Measurements from ENCODE around the gene FBLN2. TPM values are rescaled to one million over a fixed set of nuclear protein-coding genes. Genes with fewer than 3 reads are reported as not detected.

The FBLN2 gene
- total RNA-seq, 1 donor from 2014 or later, result 32.9 TPM

DNA sequence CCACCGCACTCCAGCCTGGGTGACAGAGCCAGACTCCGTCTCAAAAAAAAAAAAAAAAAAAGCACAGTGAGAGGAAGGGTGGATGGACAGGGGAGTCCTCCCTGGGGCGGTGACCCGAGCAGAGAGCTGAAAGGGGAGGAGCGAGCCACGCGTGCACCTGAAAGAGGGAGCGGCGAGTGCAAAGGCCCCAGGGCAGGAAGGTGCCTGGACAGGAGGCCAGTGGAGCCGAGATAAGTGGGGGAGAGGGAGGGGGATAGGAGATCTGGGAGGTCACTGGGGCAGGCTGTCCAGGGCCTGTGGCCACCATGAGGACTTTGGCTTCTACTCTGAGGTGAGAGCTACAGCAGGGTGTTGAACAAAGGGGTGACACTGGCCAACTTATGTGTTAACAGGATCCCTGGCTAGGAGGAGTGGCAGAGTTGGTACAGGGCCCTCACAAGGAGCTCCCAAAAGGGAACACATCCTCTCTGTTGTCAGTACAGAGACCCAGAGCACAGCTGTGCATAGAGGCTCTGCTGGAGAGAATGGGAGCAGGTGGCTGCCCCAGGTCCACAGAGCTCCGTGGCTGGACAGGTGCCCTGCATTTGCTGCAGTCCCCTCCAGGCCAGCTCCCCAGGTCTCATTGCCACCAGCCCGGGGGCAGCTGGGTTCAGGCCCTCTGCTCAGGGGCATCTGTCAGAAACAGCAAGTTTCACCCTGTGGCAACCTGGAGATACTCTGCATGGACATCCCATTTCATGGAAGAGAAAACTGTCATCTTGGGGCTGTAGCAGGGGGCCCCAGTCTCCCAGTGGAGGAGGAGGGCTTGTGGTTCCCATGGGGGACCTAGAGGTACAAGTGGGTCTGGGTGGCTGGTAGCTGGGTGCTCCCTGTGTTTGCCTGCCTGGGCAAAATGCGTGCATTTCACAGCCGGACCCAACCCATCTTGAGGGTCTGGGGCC, 28.5 kb downstream of the FBLN2 start:
- no peak overlapping the region for H3K4me3 ChIP-seq
- intact Hi-C loops (cut with DNase I), result no loop called here

DNA sequence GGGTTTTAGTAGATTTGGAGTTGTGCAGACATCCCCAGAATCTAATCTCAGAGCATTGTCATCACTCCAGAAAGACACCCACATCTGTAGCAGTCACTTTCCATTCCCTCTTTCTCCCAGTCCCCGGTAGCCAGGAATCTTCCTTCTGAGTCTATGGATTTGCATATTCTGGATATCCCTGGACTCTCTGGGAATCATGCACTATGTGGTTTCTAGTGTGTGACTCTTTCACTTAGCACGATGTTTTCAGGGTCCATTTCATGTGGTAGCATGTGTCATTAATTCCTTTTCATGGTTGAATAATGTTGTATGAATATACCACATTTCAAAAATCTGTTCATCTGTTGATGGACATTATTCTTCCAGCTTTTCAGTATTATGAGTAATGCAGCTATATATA, 29.3 kb downstream of the FBLN2 start:
- Histone ChIP-seq H3K27me3 (no peaks in the 10 kb centered on the region), H3K4me3 (no peak overlapping the region), H3K36me3 (no peaks in the 10 kb centered on the region), H3K27ac (no peak overlapping the region), H3K4me1 (peaks cover 7% of the 10 kb centered on the region), H3K9me3 (no peaks in the 10 kb centered on the region)
- TF ChIP-seq, protein P1, sequence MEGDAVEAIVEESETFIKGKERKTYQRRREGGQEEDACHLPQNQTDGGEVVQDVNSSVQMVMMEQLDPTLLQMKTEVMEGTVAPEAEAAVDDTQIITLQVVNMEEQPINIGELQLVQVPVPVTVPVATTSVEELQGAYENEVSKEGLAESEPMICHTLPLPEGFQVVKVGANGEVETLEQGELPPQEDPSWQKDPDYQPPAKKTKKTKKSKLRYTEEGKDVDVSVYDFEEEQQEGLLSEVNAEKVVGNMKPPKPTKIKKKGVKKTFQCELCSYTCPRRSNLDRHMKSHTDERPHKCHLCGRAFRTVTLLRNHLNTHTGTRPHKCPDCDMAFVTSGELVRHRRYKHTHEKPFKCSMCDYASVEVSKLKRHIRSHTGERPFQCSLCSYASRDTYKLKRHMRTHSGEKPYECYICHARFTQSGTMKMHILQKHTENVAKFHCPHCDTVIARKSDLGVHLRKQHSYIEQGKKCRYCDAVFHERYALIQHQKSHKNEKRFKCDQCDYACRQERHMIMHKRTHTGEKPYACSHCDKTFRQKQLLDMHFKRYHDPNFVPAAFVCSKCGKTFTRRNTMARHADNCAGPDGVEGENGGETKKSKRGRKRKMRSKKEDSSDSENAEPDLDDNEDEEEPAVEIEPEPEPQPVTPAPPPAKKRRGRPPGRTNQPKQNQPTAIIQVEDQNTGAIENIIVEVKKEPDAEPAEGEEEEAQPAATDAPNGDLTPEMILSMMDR (IDR thresholded peaks at IDR 0.05), result no peak
- DNase-seq (no peak), ATAC-seq (no peak)
- intact Hi-C loops (cut with DNase I), result no loop called here

More for the DNA sequence above, 28.5 kb downstream of the FBLN2 start:
- no peak overlapping the region for H3K27ac ChIP-seq
- DNase-seq (no peak), ATAC-seq (no peak)
- no peaks in the 10 kb centered on the region for H3K27me3 ChIP-seq
- peaks cover 6% of the 10 kb centered on the region for H3K4me1 ChIP-seq
- no peaks in the 10 kb centered on the region for H3K9me3 ChIP-seq
- H3K36me3 ChIP-seq, result no peaks in the 10 kb centered on the region
- TF ChIP-seq, protein P1 (IDR thresholded peaks at IDR 0.05), result no peak

DNA sequence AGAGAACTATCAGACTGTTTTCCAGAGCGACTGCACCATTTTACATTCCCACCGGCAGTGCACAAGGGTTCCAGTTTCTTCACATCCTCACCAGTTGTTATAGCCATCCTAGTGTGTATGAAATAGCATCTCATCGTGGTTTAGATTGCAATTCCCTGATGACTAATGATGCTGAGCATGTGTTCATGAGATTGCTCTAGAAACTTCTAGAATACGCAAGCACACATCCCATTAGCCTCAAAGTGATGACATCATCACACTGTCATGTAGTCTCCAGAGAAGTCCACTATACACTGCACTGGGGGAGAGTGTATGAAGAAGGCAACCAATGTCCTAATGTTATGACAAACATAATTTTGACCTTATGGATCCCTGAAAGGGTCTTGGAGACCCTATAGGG, 30.1 kb downstream of the FBLN2 start:
- Histone ChIP-seq H3K36me3 (no peaks in the 10 kb centered on the region), H3K4me1 (peaks cover 7% of the 10 kb centered on the region), H3K9me3 (no peaks in the 10 kb centered on the region), H3K27ac (no peak overlapping the region), H3K27me3 (no peaks in the 10 kb centered on the region), H3K4me3 (no peak overlapping the region)
- intact Hi-C loops (cut with DNase I), result no loop called here
- ATAC-seq (no peak), DNase-seq (no peak)
- TF ChIP-seq, protein P1 (IDR thresholded peaks at IDR 0.05), result no peak

DNA sequence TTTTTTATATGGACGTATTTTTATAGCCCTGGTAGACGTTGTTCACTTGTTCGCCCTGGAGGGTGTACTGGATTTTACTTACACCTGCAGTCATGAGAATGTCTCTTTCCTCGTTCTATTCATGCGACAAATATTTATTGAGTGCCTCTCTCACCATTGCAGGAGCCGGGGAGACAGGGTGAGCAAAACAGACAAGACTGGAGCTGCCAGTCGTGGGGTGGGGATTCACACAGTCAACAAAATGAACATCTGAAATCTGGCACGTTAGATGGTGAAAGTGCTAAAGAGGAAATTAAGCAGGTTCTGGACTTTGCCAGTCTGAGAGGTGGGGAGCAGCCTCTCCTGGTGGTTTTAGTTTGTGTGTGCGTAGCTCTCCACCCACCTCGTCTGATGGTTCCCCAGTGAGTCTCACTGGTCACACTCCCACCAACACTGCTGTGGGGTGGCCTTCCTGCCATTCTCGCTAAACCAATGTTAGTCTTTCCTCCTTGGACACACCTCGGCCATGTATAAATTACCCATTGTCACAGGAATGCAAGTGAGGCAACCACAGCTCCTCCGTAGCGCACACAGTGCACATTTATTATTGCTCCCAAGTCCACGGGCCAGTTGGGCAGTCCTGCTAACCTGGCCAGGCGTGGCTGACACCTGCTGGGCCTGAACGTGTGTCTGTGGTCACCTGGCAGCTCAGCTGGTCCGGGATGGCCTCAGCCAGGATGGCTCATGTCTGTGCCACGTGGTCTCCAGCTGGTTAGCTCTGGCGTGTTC, 31.5 kb downstream of the FBLN2 start:
- DNase-seq (peak; percentile 52), ATAC-seq (peak; percentile 12)
- Histone ChIP-seq H3K27me3 (no peaks in the 10 kb centered on the region), H3K9me3 (no peaks in the 10 kb centered on the region), H3K36me3 (no peaks in the 10 kb centered on the region), H3K27ac (no peak overlapping the region), H3K4me3 (no peak overlapping the region), H3K4me1 (peaks cover 7% of the 10 kb centered on the region)
- intact Hi-C loops (cut with DNase I), result no loop called here
- TF ChIP-seq, protein P1 (IDR thresholded peaks at IDR 0.05), result no peak

DNA sequence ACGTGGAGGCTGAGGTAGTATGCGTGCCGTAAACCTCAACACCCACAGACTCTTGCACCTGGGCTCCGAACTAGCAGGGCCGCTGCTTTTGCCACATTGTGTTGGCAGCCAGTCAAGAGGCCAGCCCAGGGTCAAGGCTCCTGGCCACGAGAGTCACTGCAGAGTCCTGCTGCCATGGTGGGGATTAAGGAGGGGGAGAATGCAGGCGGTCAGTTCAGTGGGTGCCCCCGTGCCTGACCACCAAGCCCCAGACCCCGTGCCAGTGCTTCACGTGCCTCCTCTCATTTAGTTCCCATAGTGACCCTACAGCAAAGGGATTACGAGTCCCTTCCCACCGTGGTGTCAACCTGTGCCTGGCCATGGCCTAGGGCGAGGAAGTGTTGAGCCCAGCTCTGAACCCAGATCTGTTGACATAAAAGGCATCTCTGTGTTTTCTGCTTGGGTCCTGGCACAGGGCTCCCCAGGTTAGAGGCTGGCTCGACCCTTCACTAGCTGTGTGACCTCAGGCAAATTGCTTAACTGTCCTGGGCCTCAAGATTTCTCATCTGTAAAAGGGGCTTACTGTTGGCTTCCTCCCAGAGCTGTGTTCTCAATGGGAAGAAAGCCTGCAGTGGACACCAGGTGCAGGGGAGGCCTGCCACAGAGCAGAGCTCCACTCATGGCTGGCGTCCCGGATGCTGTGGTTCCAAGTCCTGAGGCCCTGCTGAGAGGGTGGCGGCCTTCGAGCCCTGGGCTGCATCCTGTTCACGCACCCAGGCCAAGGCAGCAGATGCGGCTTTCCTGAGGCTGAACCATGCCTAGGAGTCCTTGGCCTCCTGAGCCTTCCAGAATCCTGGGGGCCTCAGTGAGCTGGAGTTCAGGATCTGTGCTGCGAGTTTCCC, 32.8 kb downstream of the FBLN2 start:
- intact Hi-C loops (cut with DNase I), result no loop called here
- TF ChIP-seq, protein P1 (IDR thresholded peaks at IDR 0.05), result no peak
- H3K27ac ChIP-seq, result no peak overlapping the region
- no peaks in the 10 kb centered on the region for H3K27me3 ChIP-seq
- DNase-seq (peak; percentile 61), ATAC-seq (no peak)
- H3K36me3 ChIP-seq, result no peaks in the 10 kb centered on the region
- peaks cover 7% of the 10 kb centered on the region for H3K4me1 ChIP-seq
- H3K4me3 ChIP-seq, result no peak overlapping the region
- H3K9me3 ChIP-seq, result no peaks in the 10 kb centered on the region

All from upper lobe of right lung (tissue), 1 donor.